ENCODE measurements around the gene ATP11A.

Gene ATP11A

DNA sequence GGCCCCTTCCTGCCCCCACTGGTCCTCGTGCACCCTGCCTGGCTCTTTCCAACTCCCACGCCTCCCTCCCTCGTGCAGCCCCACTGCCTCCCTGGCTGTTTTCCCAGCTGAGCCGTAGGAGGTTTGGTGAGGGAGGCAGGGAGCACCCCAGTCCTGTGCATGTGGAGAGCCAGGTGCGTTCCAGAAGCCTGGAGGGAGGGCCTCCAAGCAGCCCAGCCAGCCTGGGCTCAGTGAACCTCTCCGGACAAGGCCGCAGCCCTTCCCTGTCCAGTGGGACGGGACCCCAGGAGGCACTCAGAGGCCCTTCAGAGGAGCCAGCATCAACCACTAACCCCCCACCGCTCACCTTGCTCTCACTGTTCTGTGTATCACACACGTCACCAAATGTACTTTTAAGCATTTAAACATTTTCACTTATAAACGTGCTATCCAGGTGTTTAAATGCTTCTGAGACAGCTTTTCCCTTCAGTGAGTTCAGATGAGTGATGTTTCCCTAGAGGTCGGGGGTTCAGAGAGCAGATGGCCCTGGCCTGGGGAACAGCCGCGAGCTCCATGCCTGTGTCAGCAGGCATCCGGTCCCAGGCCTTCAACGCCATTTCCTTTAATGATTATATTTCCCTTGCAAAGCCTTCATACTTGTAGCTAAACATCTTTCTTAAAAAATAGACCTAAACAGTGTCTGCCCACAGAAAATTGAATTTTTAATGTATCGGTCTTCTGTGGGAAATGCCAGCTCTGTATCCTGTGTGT is 122.6 kb downstream of the ATP11A start:
- intact Hi-C loops (cut with DNase I), result no loop called here
- peak in 29 of 42 donors; percentile 17 to 75 (median 41) for DNase-seq

DNA sequence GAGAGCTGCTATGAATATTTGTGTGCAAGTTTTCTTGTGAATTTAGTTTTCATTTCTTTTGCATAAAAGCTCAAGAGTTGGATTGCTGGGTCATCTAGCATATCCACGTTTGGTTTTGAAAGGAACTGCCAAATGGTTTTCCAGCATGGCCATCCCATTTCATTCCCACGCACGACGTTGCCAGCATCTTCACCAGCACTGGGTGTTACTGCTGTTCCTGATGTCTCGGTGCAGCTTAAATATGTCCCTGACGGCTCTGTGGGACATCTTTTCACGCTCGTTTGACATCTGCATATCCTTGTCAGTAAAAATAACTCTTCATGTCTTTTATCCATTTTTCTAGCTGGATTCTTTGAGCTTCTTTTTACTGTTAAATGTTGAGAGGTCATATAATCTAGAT is 123.7 kb downstream of the ATP11A start:
- DNase-seq, result no peak
- intact Hi-C loops (cut with DNase I), result no loop called here

DNA sequence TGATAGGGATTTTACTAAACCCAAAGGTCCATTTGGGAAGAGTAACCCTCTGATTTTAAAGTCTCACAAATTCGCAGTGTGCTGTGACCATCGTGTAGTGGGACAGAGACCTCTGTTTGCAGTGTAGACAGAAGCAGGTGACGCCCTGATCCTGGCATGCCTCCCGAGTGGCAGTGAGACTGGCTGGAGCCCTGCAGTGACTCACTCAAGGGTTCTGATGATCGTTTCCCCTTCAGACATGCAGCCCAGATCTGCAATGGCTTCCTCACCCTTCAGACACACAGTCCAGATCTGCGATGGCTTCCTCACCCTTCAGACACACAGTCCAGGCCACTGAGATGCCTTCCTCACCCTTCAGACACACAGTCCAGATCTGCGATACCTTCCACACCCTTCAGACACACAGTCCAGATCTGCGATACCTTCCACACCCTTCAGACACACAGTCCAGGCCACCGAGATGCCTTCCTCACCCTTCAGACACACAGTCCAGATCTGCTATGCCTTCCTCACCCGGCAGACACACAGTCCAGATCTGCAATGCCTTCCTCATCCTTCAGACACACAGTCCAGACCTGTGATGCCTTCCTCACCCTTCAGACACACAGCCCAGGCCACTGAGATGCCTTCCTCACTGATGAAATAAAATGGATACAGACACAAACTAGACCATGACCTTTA is 125.2 kb downstream of the ATP11A start:
- intact Hi-C loops (cut with DNase I), result no loop called here
- DNase-seq, result no peak

DNA sequence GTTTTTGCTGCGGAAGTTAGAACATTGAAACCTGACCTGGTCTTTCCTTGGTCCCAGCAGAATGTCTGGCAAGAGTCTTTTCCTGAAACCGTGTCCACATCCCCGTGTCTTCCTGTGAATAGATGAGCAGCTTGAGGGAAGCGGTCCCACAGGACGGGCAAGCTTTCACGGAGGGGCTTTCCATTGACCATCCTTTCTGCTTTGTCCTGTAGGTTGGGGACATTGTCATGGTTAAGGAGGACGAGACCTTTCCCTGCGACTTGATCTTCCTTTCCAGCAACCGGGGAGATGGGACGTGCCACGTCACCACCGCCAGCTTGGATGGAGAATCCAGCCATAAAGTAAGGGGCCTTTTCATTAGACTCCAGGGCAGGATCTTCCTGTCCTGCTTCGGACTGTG is 126.0 kb downstream of the ATP11A start:
- peak in 1 of 42 donors; percentile 0 for DNase-seq
- intact Hi-C loops (cut with DNase I), result no loop called here

DNA sequence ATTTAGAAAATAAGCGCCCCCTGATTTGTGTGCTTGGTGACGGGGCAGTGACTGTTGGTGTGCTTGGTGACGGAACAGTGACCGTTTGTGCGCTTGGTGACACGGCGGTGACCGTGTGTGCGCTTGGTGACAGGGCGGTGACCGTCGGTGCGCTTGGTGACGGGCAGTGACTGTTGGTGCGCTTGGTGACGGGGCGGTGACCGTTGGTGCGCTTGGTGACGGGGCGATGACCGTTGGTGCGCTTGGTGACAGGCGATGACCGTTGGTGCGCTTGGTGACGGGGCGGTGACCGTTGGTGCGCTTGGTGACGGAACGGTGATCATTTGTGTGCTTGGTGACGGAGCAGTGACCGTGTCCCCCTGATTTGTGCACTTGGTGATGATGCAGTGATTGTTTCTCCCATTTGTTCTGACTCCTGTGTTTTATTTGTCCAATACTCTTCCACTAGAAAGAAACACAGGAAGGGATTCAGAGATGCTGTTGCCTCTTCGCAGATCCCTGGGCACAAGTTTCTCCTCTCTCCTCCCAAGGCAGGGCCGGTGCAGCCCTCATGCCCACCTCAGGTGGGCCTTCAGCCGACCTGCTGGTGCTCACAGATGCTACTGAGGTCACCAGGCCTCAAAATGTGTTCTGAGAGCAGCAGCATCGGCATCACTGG is 128.3 kb downstream of the ATP11A start:
- DNase-seq, result peak in 2 of 42 donors; percentile 1 to 4
- intact Hi-C loops (cut with DNase I), result no loop called here

DNA sequence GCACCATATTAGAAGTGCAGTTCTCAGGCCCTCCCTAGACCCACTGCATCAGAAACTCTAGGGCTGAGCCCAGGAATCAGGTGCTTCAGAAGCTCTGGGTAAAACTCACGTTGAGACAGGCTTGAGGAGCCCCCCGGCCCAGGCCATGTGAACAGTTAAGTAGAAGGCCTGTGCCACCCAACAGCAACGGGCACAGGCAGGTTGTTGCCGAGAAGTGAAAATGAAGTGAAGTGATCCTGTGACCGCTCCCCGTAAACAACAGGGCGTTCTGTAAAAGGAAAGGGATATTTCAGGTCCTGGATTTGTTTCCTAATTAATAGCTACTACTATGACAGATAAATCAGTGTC is 128.8 kb downstream of the ATP11A start:
- DNase-seq, result peak in 2 of 42 donors; percentile 2 to 10

DNA sequence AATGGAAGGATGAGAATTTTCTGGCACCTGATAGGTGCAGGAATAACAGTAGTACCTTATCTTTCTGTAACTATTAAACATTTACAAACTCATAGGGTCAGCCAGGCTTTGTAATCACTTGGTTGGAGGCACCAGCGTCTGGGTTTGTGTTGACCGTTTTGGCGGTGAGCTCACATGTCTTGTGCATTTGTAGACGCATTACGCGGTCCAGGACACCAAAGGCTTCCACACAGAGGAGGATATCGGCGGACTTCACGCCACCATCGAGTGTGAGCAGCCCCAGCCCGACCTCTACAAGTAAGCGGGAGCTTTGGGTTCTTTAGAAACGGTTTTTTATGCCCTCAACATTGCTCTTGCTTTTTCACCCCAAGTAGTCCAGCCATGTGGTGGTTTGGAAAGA is 129.3 kb downstream of the ATP11A start:
- DNase-seq, result peak in 1 of 42 donors; percentile 6
- intact Hi-C loops (cut with DNase I), result no loop called here

More for the DNA sequence above, 128.8 kb downstream of the ATP11A start:
- intact Hi-C loops (cut with DNase I), result no loop called here

DNA sequence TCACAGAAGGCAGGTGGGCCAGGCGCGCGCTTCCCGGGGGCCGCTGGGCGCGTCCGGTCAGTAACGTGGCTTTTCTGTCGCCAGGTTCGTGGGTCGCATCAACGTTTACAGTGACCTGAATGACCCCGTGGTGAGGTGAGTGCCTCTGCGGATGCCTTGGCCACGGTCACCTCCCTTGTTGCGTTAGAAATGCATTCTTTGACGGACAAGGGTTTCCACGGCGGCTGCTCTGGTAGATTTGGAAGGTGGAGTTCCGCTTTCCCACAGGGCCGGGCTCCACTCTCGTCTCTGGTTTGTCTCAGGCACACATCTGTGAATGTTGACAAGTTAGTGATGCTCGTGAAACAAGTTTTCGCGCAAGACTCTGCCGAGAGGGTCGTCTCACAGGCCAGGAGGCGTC is 130.0 kb downstream of the ATP11A start:
- intact Hi-C loops (cut with DNase I), result no loop called here

DNA sequence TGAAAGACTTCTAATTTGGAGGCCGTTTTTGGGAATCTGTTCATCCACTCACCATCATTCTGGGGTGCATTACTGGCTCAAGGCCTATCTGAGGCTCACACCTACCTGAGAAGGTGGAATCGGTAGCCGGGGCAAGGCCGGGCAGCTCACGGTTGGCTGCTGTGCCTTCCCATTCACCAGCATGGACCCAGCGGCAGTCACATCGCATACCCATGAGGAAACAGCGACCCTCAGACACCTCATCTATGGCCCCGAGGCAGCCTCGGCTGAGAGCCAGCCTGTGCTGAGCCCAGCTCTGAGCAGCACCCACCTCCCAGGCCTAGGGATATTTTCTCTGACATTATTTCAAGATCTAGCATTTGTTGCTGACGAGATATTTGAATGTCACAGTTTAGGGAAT is 130.5 kb downstream of the ATP11A start:
- intact Hi-C loops (cut with DNase I), result no loop called here
- peak in 2 of 42 donors; percentile 3 to 13 for DNase-seq

More for the DNA sequence above, 130.0 kb downstream of the ATP11A start:
- DNase-seq, result peak in 3 of 42 donors; percentile 5 to 15 (median 13)

DNA sequence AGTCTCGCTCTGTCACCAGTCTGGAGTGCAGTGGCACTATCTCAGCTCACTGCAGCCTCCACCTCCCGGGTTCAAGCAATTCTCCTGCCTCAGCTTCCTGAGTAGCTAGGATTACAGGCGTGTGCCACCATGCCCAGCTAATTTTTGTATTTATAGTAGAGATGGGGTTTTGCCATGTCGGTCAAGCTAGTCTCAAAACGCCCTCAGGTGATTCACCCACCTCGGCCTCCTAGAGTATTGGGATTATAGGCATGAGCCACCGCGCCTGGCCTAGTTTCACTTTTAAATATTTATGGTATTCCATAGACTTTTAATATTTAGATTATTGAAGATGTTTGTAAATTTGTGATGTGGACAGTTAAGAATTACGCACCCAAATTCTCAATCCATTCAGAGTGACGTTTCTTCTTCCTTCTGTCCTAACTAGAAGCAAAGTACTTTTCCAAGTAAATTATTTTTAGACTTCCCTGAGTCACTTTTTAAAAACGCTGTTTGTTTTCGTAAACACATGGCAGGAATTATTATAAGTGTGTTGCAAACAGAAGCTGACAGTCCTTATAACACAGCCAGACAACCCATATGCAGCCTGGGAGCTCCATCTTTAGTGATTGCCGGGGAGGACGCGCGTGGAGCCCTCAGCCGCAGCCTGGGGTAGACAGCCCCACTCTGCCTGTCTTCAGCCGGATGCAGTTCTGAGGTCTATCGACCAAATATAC is 131.7 kb downstream of the ATP11A start:
- peak in 1 of 42 donors; percentile 4 for DNase-seq
- intact Hi-C loops (cut with DNase I), result no loop called here

DNA sequence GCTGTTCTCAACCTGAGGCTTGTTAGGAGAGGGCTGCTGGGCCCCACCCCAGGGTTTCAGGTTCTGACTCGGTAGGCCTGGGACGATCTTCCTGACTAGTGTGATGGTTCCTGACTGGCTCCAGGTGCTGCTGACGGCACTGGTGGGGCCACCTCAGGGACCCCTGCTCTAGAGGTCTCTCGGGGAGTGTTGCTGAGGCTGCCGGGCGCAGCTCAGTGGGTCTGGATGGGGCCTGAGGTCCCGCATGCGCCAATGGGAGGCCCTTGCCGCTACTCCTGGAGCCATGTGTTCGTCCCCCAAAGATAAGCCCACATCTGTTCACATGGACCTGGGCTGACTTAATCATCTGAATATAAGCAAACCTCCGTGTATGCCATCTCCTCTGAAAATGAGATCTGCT is 133.0 kb downstream of the ATP11A start:
- peak in 2 of 42 donors; percentile 8 to 18 for DNase-seq
- intact Hi-C loops (cut with DNase I), result no loop called here

DNA sequence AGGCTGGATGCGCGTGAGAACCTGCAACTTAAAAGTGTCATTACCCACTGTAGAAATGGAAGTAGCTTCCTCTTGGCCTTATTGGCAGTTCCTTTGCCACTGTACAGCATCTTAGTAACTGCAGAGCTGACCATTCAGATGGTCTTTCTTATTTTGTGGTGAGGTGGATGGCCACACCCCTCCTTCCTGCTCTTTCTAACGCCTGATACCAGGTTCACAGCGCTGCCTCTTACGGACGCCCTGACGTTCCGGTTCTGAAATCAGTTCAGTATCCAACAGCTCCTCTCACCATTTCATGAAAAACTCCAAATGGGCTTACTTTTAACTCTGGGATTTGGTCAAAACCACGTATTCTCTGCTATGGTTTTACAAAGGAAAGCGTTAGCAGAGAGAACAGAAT is 134.6 kb downstream of the ATP11A start:
- intact Hi-C loops (cut with DNase I), result no loop called here
- DNase-seq, result no peak

DNA sequence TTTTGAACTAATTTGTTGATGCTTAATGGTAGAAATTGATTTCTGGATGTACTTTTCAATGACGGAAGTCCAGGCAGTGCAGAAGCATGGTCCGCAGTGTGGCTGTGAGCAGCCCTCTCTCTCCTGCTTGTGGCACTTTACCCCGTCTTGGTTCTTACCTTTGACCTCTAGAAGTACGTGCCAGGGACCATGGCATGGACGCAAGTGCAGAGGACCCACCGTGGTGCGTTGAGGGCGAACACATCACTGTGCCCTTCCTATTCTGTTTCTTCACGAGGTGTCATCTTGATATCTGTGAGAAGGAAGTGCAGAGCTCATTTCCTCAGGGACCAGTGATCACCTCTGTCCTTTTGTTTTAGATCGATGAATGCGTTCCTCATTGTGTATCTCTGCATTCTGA is 135.2 kb downstream of the ATP11A start:
- DNase-seq, result peak in 3 of 42 donors; percentile 1 to 8 (median 6)
- intact Hi-C loops (cut with DNase I), result no loop called here

DNA sequence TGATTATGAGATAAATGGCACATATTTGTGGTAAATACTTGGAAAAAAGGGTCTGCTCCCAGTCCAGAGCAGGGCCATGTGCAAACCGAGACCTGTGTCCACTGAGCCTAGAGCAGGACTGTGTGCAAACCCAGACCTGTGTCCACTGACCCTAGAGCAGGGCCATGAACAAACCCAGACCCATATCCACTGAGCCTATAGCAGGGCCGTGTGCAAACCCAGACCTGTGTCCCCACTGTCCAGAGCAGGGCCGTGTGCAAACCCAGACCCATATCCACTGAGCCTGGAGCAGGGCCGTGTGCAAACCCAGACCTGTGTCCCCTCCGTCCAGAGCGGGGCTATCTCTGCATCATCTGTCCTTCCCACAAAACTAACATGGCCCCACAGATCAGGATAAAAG is 136.0 kb downstream of the ATP11A start:
- DNase-seq, result no peak
- intact Hi-C loops (cut with DNase I), result no loop called here

DNA sequence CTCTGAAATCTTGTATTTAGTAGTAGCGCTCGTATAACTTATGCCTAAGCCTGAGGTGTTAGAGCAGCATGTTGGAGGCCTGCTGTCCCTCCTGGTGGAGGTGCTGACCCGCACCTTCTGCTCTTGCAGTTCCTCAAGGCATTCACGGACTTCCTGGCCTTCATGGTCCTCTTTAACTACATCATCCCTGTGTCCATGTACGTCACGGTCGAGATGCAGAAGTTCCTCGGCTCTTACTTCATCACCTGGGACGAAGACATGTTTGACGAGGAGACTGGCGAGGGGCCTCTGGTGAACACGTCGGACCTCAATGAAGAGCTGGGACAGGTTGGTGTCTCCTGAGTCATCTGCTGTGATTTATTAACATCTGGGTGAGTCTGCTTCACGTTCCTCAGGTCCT is 136.7 kb downstream of the ATP11A start:
- intact Hi-C loops (cut with DNase I), result no loop called here
- no peak for DNase-seq

DNA sequence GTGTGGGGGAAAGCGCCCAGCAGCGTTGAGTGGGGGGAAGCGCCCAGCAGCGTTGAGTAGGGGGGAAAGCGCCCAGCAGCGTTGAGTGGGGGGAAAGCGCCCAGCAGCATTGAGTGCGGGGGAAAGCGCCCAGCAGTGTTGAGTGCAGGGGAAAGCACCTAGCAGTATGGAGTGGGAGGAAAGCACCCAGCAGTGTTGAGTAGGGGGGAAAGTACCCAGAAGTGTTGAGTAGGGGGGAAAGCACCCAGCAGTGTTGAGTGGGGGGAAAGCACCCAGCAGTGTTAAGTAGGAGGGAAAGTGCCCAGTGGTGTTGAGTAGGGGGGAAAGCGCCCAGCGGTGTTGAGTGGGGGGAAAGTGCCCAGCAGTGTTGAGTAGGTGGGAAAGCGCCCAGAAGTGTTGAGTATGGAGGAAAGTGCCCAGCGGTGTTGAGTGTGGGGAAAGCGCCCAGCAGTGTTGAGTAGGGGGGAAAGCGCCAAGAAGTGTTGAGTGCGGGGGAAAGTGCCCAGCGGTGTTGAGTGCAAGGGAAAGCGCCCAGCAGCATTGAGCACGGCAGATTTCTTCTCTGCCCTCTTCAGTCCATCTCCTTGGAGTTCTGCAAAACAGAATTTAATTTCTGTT is 138.4 kb downstream of the ATP11A start:
- peak in 1 of 42 donors; percentile 3 for DNase-seq
- intact Hi-C loops (cut with DNase I), result no loop called here

DNA sequence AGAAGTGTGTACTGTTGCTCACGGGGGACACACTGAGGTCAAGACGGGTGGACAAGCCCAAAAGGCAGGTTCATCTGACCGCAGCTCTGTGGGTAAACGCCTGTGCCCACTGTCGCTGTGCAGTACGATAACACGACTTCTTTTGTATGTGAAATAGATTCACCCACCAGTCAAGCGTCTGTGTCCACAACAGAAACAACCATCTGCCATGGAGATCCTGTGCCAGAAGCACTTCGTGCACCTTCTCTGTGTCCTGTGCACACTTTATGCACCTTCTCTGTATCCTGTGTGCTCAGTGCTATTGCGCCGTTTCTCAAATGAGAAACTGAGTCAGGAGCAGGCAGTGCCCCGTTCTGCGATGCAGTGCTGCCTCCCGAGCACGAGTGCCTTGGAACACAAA is 138.9 kb downstream of the ATP11A start:
- intact Hi-C loops (cut with DNase I), result no loop called here
- peak in 1 of 42 donors; percentile 7 for DNase-seq

DNA sequence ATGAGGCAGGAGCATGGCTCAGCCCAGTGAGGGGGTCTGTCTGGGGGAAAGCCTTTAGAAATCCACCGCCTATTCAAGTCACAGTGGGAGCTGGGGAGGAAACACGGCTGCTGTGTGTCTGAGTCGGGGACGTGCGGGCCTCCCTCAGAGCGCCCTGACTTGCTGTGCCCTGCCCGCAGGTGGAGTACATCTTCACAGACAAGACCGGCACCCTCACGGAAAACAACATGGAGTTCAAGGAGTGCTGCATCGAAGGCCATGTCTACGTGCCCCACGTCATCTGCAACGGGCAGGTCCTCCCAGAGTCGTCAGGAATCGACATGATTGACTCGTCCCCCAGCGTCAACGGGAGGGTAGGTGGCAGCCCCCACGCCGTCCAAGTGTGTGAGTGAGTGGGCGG is 141.4 kb downstream of the ATP11A start:
- DNase-seq, result no peak
- intact Hi-C loops (cut with DNase I), result no loop called here

DNA sequence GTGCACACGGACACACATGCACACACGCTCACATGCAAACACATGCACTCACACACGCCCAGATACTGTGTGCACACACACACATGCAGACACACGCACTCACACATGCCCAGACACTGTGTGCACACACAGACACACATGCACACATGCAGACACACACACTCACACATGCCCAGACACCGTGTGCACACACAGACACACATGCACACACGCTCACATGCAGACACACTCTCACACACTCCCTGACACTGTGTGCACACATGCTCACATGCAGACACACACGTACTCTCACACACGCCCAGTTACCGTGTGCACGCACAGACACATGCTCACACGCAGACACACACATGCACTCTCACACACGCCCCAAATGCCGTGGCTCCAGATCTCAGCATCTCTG is 142.0 kb downstream of the ATP11A start:
- intact Hi-C loops (cut with DNase I), result no loop called here
- no peak for DNase-seq

Measured in head of caudate nucleus (tissue), 42 donors.